ENCODE results near the gene HCRT.
A peak's percentile ranks its signal among the peaks of the same experiment; 100 is the strongest.

The HCRT gene

DNA sequence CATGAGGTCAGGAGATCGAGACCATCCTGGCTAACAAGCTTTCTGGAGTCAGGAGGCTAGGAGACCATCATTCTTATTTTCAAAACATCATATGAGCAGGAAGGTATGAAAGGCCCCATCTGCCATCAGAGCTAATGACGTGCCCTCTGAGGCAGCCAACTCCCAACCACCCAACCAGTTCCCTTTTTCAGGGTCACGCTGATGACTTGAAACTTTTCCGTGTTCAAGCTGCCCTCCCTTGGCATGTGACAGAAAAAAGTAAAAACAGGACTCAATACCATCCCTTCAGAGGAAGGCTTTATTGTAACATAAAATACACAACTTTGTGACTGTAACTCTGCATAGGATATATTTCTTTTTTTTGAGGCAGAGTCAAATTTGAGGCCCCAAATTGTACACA is 13.6 kb upstream of the HCRT start:
- FAIRE-seq (peak; percentile 55), DNase-seq (ENCODE audit: insufficient read length, low spot score) (no peak)
- no peak for TF ChIP-seq POU2F2 (IDR thresholded peaks at IDR 0.05; ENCODE audit: low read depth, low read length)
- peak; percentile 88 for TF ChIP-seq SPI1 (IDR thresholded peaks at IDR 0.05; ENCODE audit: low read depth, low read length)
- TF ChIP-seq POLR2A (IDR thresholded peaks at IDR 0.05; ENCODE audit: low read depth, low read length), result no peak
- TF ChIP-seq PAX5 (IDR thresholded peaks at IDR 0.05; ENCODE audit: insufficient read depth, low read length, severe bottlenecking), result no peak
- no peak for TF ChIP-seq TAF1 (IDR thresholded peaks at IDR 0.05; ENCODE audit: low read depth, low read length)
- TF ChIP-seq POLR2AphosphoS5 (IDR thresholded peaks at IDR 0.05; ENCODE audit: low read depth, low read length), result no peak

DNA sequence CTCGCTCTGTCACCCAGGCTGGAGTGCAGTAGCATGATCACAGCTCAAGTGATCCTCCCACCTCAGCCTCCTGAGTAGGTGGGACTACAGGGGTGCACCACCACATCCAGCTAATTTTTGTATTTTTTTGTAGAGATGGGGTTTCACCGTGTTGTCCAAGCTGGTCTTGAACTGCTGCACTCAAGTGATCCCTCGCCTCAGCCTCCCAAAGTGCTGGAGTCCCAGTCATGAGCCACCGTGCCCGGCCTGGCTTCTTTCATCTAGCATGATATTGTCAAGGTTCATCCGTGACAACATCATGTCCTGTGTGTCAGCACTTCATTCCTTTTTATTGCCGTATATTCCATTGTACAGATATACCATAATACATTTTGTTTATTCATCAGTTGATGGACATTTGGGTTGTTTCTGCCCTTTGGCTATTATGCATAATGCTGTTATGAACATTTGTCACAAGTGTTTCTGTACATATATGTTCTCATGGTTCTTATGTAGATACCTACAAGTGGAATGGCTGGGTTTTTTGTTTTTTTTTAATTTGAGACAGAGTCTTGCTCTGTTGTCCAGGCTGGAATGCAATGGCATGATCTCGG is 12.4 kb upstream of the HCRT start:
- DNase-seq (ENCODE audit: insufficient read length, low spot score) (no peak), FAIRE-seq (no peak)
- TF ChIP-seq POLR2AphosphoS5 (IDR thresholded peaks at IDR 0.05; ENCODE audit: low read depth, low read length), result no peak
- no peak for TF ChIP-seq SPI1 (IDR thresholded peaks at IDR 0.05; ENCODE audit: low read depth, low read length)
- TF ChIP-seq POU2F2 (IDR thresholded peaks at IDR 0.05; ENCODE audit: low read depth, low read length), result no peak
- TF ChIP-seq POLR2A (IDR thresholded peaks at IDR 0.05; ENCODE audit: low read depth, low read length), result no peak
- no peak for TF ChIP-seq TAF1 (IDR thresholded peaks at IDR 0.05; ENCODE audit: low read depth, low read length)
- no peak for TF ChIP-seq PAX5 (IDR thresholded peaks at IDR 0.05; ENCODE audit: insufficient read depth, low read length, severe bottlenecking)

DNA sequence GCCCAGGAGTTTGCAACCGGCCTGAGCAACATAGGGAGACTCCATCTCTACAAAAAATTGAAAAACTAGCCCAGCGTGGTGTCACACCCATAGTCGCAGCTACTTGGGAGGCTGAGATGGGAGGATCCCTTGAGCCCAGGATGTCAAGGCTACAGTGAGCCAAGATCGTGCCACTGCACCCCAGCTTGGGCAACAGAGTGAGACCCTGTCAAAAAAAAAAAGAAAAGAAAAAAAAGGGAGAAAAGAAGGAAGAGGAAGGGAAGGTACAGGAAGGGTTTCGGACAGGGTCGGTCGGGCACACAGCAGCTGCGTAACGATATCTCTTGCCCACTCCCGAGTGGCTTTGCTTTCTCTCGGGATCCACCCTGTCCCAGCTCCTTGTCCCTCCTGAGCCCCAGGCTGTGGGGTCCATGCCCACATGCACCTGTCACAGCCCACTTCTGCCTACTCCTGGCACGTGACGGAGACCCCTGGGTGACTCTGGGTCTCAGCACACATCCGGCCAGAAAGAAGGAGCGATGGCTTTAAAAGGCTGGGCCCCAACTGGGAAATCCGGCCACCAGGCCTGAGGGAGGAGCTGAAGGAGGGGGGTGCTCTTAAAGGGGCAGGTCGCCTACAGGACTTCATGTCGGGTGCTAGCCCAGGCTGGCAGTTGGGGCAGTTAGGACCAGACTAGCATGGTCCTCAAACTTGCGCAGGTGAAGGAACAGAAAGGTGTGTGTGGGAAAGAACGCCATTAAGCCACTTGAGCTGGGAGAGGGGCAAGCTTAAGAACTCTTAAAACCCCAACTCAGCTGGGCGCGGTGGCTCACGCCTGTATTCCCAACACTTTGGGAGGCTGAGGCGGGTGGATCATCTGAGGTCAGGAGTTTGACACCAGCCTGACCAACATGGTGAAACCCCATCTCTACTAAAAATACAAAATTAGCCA is 9.0 kb upstream of the HCRT start, which contains the start of gene GHDC:
GHDC (minus strand) TSS at position 526 of the 931 bp plus-strand sequence. CDS start 913 bp downstream, outside the sequence.
- FAIRE-seq (peak; percentile 92), DNase-seq (ENCODE audit: insufficient read length, low spot score) (peak; percentile 88)
- TF ChIP-seq SPI1 (IDR thresholded peaks at IDR 0.05; ENCODE audit: low read depth, low read length), result no peak
- TF ChIP-seq POLR2AphosphoS5 (IDR thresholded peaks at IDR 0.05; ENCODE audit: low read depth, low read length), result no peak
- TF ChIP-seq POU2F2 (IDR thresholded peaks at IDR 0.05; ENCODE audit: low read depth, low read length), result no peak
- TF ChIP-seq PAX5 (IDR thresholded peaks at IDR 0.05; ENCODE audit: insufficient read depth, low read length, severe bottlenecking), result no peak
- TF ChIP-seq TAF1 (IDR thresholded peaks at IDR 0.05; ENCODE audit: low read depth, low read length), result no peak
- TF ChIP-seq POLR2A (IDR thresholded peaks at IDR 0.05; ENCODE audit: low read depth, low read length), result no peak

DNA sequence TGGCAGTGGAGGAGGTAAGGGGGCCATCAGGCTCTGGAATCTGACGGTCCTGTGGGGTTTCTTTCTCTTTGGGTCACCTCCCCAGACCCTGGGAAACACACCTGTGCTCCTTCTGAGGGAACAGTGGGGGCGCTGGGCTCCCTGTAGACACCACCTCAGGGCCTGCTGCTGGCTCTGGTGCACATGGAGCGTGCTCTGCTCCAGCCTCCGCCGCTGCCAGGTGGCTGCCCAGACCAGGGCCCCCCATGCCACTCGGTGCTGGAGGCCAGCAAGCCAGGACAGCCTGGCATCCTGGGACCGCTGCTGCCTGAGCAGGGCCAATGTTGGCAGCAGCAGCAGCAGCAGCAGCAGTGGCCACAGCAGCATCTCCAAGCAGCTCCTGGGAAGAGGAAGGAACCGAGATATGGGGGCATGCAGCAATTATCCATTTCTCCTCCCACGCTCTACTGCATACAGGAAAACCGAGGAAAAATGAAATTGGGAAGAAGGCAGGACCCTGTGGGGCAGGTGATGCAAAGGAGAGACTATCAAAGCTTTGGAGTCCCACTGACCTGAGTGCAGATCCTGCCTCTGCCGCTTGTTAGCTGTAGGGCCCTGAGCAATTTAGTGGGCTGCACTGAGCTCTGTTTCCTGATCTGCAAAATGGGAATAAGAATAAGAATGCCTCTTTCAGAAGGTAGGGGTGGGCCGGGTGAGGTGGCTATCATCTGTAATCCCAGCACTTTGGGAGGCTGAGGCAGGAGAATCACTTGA is 8.1 kb upstream of the HCRT start:
- DNase-seq (ENCODE audit: insufficient read length, low spot score) (no peak), FAIRE-seq (peak; percentile 20)
- TF ChIP-seq POLR2A (IDR thresholded peaks at IDR 0.05; ENCODE audit: low read depth, low read length) (no peak), POLR2AphosphoS5 (IDR thresholded peaks at IDR 0.05; ENCODE audit: low read depth, low read length) (no peak), POU2F2 (IDR thresholded peaks at IDR 0.05; ENCODE audit: low read depth, low read length) (no peak), PAX5 (IDR thresholded peaks at IDR 0.05; ENCODE audit: insufficient read depth, low read length, severe bottlenecking) (no peak), SPI1 (IDR thresholded peaks at IDR 0.05; ENCODE audit: low read depth, low read length) (no peak), TAF1 (IDR thresholded peaks at IDR 0.05; ENCODE audit: low read depth, low read length) (no peak)

DNA sequence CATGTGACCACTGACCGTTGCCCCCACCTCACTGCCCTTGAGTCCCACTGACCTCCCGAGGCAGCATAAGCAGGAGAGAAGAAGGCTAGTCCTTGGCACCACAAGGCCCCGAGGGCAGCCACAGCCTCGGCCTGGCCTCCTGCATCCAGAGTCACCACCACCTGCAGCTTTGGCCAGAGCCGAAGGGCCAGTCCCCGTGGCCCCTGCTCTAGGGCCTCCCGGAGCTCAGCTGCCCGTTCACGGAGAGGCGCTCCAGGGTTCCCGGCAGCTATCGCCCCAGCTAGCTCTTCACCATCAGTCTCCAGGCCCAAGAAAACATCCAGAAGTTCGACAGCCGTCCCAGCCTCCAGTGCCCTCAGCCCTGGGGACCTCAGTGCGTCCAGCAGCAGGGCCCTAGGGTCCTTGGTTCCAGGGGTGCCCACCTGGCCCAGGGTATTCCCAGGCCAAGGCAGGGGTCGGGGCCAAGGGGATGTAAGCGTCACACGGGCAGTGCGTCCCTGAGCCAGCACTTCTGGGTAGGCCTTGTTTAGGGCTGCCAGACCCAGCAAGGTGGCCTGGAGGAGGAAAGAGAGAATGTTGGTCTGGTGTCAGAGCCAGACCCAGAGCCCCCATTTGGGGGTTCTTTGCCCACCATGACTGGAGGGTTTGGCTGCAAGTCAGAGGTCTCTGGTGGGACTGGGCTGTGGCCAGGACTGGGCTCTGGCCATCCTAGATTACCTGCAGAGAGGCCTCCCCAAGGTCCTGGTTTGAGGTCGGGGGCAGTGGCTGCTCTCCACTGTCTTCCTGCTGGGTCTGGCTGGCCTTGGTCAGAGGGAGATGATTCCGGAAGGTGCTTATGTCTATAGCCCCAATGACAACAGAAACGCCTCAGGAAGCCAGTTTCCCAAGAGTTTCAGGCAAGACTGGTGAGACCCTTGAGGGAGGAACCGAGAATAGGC is 7.2 kb upstream of the HCRT start:
- no peak for FAIRE-seq
- TF ChIP-seq POLR2A (IDR thresholded peaks at IDR 0.05; ENCODE audit: low read depth, low read length) (no peak), POLR2AphosphoS5 (IDR thresholded peaks at IDR 0.05; ENCODE audit: low read depth, low read length) (no peak), TAF1 (IDR thresholded peaks at IDR 0.05; ENCODE audit: low read depth, low read length) (no peak), POU2F2 (IDR thresholded peaks at IDR 0.05; ENCODE audit: low read depth, low read length) (no peak), PAX5 (IDR thresholded peaks at IDR 0.05; ENCODE audit: insufficient read depth, low read length, severe bottlenecking) (no peak)
- DNase-seq (ENCODE audit: insufficient read length, low spot score), result no peak

DNA sequence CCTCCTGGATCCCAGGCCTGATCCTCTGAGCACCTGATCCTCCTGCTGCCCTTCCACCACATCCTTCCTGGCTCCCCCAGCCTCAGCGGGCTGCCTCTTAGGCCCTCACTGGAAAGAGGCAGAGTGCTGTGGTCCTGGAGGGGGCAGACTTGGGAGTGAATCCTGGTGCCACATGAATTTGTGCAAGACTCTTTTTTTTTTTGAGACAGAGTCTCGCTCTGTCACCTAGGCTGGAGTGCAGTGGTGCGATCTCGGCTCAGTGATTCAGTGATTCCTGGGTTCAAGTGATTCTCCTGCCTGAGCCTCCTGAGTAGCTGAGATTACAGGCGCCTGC is 6.0 kb upstream of the HCRT start:
- TF ChIP-seq POLR2AphosphoS5 (IDR thresholded peaks at IDR 0.05; ENCODE audit: low read depth, low read length) (no peak), PAX5 (IDR thresholded peaks at IDR 0.05; ENCODE audit: insufficient read depth, low read length, severe bottlenecking) (no peak), POLR2A (IDR thresholded peaks at IDR 0.05; ENCODE audit: low read depth, low read length) (no peak), POU2F2 (IDR thresholded peaks at IDR 0.05; ENCODE audit: low read depth, low read length) (no peak), TAF1 (IDR thresholded peaks at IDR 0.05; ENCODE audit: low read depth, low read length) (no peak), SPI1 (IDR thresholded peaks at IDR 0.05; ENCODE audit: low read depth, low read length) (no peak)
- FAIRE-seq, result no peak
- DNase-seq (ENCODE audit: insufficient read length, low spot score), result no peak

DNA sequence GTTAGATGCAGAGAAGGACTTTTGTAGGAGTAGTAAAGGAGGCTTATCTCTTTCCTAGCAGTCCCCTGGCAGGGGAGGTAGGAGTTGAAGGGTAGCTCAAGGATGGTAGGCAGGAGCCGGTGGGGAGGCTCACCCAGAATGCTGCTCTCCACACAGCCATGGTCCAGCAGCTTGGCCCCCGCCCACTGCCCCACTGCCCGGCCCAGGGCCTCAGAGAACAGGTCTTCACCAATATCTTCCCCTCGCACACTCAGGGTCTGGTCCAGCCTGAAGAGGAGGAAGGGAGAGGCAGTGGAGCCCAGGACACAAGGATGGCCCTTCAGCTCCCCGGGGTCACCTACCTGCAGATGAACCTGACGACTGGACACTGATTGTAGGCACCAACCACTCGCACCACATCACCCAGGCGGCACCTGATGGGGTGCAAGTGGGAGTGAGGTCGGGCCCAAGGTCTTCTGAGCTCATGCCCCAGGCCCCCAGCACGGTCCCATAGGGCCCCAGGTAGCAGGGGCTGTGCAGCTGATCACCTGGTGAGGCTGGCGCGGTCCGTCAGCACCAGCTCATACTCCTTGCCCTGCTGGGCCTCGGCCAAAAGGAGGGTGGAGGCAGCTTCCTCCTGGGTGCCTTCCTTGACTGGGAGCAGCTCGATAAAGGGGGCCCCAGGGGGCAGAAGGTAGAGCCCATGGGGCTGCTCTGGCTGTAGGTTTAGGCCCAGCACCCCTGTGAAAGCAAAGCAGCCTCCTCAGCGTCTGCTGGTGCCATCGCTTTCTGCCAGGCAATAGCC is 5.4 kb upstream of the HCRT start:
- TF ChIP-seq TAF1 (IDR thresholded peaks at IDR 0.05; ENCODE audit: low read depth, low read length) (no peak), POLR2AphosphoS5 (IDR thresholded peaks at IDR 0.05; ENCODE audit: low read depth, low read length) (no peak), POU2F2 (IDR thresholded peaks at IDR 0.05; ENCODE audit: low read depth, low read length) (no peak), POLR2A (IDR thresholded peaks at IDR 0.05; ENCODE audit: low read depth, low read length) (no peak), PAX5 (IDR thresholded peaks at IDR 0.05; ENCODE audit: insufficient read depth, low read length, severe bottlenecking) (no peak), SPI1 (IDR thresholded peaks at IDR 0.05; ENCODE audit: low read depth, low read length) (no peak)
- no peak for DNase-seq (ENCODE audit: insufficient read length, low spot score)
- FAIRE-seq, result no peak

DNA sequence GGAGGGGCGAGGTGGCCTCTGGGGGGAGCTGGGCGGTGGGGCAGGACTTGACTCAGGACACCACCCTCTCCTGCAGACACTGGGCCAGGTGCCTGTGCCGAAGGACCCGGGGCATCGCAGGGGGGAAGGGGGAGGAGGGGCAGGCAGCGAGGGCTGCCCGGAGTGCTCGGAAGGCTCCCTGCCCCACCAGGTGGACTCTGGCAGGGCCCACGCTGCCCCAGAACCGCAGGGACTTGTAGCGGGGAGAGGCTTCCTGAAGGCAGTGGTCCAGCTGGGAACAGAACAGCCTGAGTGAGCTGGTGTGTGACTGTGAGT is 4.4 kb upstream of the HCRT start:
- FAIRE-seq (no peak), DNase-seq (ENCODE audit: insufficient read length, low spot score) (no peak)
- TF ChIP-seq POU2F2 (IDR thresholded peaks at IDR 0.05; ENCODE audit: low read depth, low read length) (no peak), PAX5 (IDR thresholded peaks at IDR 0.05; ENCODE audit: insufficient read depth, low read length, severe bottlenecking) (no peak), POLR2AphosphoS5 (IDR thresholded peaks at IDR 0.05; ENCODE audit: low read depth, low read length) (no peak), POLR2A (IDR thresholded peaks at IDR 0.05; ENCODE audit: low read depth, low read length) (no peak)

Measured in GM12891 (cell line).